Measurements from ENCODE around the gene COL4A1.

Gene COL4A1

DNA sequence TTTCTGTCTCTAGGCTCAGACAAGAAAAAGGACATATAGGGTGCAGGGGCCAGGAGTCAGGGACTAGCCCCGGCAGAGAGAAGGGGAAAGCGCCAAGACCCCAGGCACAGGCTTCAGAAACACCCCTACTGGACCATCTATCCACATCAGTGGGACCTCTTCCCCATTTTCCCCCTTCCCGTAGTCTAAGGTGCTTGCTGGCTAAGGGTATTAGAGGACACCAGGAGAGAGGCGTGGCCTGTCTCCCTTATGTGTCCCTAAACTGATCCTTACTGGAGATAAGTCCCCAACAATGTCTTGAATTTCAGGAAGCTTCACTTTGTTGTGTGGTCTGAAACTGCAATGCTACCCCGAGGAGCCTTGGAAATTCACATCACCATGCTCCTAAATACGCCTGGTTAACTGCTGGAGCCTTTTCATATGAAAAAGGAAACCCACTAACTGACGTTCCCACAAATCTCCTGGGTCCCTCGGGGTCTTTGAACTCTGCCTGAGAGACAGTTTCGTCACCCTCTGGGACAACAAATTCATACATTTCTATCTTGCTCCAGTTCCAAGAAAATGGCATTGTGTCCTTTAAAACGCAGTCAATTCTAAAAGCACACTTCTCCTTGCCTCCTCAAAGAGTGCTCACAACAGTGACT, 197.7 kb downstream of the COL4A1 start:
- H3K27ac ChIP-seq = peak overlapping the region; percentile 69 to 73
- H3K36me3 ChIP-seq = no peaks in the 10 kb centered on the region
- H3K27me3 ChIP-seq = no peaks in the 10 kb centered on the region
- no peaks in the 10 kb centered on the region for H3K9me3 ChIP-seq
- H3K4me3 ChIP-seq = no peak overlapping the region
- intact Hi-C loops (cut with DNase I; ENCODE audit: low total_unique reads) = loop anchor here (5.0 kb wide), 2 partner anchors 327 to 1147 kb away; no protein-coding TSS in a partner anchor
- peaks cover 0 to 44% (median 23%) of the 10 kb centered on the region in 4 donors for H3K4me1 ChIP-seq
- TF ChIP-seq, protein P1, sequence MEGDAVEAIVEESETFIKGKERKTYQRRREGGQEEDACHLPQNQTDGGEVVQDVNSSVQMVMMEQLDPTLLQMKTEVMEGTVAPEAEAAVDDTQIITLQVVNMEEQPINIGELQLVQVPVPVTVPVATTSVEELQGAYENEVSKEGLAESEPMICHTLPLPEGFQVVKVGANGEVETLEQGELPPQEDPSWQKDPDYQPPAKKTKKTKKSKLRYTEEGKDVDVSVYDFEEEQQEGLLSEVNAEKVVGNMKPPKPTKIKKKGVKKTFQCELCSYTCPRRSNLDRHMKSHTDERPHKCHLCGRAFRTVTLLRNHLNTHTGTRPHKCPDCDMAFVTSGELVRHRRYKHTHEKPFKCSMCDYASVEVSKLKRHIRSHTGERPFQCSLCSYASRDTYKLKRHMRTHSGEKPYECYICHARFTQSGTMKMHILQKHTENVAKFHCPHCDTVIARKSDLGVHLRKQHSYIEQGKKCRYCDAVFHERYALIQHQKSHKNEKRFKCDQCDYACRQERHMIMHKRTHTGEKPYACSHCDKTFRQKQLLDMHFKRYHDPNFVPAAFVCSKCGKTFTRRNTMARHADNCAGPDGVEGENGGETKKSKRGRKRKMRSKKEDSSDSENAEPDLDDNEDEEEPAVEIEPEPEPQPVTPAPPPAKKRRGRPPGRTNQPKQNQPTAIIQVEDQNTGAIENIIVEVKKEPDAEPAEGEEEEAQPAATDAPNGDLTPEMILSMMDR (IDR thresholded peaks at IDR 0.05) = no peak
- no peak for DNase-seq

DNA sequence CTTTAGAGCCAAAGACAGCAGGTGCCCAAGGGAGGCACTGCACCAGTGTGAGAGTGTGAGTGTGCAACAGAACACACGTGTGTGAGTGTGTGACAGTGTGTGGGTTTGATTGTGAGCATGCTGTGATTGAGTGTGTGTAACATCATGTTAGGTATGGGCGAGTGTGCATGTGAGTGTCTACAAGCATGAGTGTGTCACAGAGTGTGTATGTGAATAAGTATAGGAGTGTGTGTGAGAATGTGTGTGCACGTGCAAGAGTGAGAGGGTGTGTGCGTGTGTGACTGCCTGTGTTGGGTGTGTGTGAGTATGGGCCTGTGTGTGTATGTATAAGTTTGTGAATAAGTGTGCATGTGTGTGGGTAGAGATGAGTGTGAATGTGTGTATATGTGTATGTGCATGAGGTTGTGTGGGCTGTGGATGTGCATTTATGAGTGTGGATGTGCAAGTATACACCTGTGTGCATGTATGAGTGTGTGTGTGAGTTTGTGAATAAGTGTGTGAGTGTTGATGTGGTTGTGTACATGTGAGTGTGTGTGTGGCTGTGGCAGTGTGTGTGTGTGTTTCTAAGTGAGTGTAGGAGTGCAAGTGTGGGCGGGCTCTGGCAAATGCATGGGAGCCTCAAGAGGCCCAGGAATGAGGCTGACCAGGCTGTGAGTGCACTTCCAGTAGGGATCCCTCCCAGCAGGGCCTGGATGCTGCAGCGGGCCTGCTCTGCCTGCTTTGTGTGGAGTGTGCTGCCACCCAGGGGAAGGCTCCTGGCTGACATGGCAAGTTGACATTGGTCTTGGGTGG, 198.4 kb downstream of the COL4A1 start:
- TF ChIP-seq, protein P1 (IDR thresholded peaks at IDR 0.05) = peak; percentile 65 to 80

DNA sequence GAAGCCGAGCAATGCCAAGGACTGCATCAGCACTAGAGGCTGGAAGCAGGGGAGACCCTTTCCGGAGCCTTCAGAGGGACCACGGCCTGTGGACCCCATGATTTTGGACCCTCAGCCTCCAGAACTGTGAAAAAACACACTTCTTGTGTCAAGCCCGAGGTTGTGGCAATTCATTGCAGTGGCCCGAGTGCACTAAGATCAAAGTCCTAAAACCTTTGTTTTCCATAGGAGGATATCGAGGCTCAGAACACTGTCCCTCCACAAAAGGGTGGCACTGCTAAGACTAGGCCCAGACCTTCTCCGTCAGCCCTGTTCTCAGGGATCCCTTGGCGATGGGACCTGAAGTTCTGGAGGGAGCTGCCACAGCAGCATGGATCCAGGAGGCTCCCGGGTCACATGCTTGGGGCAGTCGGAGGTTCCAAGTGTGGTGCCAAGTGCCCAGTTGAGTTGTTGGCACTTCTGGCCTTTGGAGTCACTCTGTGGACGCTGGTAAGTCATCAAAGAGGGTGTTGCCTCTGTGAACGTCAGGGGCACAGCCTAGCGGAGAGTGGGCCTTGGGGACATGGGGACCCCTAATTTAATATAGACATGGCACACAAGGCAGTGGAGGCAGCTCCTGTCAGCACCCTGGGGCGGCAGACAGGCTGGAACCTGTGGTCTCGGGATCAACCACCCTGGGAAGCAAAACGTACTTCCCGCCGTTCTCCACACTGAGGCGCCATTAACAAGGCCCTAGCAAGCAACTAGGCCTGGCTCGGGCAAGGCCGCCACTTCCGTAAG, 199.2 kb downstream of the COL4A1 start:
- H3K27ac ChIP-seq = peak overlapping the region; percentile 72 to 73
- no peak for DNase-seq
- TF ChIP-seq, protein P1 (IDR thresholded peaks at IDR 0.05) = peak in 1 of 2 experiments; percentile 14
- H3K4me3 ChIP-seq = no peak overlapping the region
- no peaks in the 10 kb centered on the region for H3K27me3 ChIP-seq
- intact Hi-C loops (cut with DNase I; ENCODE audit: low total_unique reads) = loop anchor here (5.0 kb wide), 2 partner anchors 325 to 1145 kb away; no protein-coding TSS in a partner anchor
- H3K4me1 ChIP-seq = peaks cover 0 to 44% (median 23%) of the 10 kb centered on the region in 4 donors
- H3K9me3 ChIP-seq = no peaks in the 10 kb centered on the region
- no peaks in the 10 kb centered on the region for H3K36me3 ChIP-seq

More for the DNA sequence above, 198.4 kb downstream of the COL4A1 start:
- no peaks in the 10 kb centered on the region for H3K27me3 ChIP-seq
- H3K27ac ChIP-seq = peak overlapping the region; percentile 69 to 73
- peak; percentile 80 to 91 for DNase-seq
- H3K36me3 ChIP-seq = no peaks in the 10 kb centered on the region
- no peaks in the 10 kb centered on the region for H3K9me3 ChIP-seq
- intact Hi-C loops (cut with DNase I; ENCODE audit: low total_unique reads) = loop anchor here (5.0 kb wide), 2 partner anchors 326 to 1146 kb away; no protein-coding TSS in a partner anchor
- H3K4me3 ChIP-seq = no peak overlapping the region
- H3K4me1 ChIP-seq = peaks cover 0 to 44% (median 23%) of the 10 kb centered on the region in 4 donors

- Histone ChIP-seq H3K4me1 (peaks cover 0 to 44% (median 23%) of the 10 kb centered on the region in 4 donors), H3K27ac (peak overlapping the region; percentile 72 to 73), H3K27me3 (no peaks in the 10 kb centered on the region), H3K9me3 (peaks cover 0 to 7% (median 0%) of the 10 kb centered on the region in 3 donors), H3K4me3 (no peak overlapping the region), H3K36me3 (no peaks in the 10 kb centered on the region)
- intact Hi-C loops (cut with DNase I; ENCODE audit: low total_unique reads) = loop anchor here (5.0 kb wide), 2 partner anchors 324 to 1144 kb away; no protein-coding TSS in a partner anchor
- TF ChIP-seq, protein P1 (IDR thresholded peaks at IDR 0.05) = no peak
- DNase-seq = peak; percentile 60 to 91
Observed at GRCh38 chr13:110106726-110107125, 200.2 kb downstream of the COL4A1 start.

GRCh38 chr13:110105136-110105535, 201.8 kb downstream of the COL4A1 start:
- no peaks in the 10 kb centered on the region for H3K27me3 ChIP-seq
- H3K27ac ChIP-seq = no peak overlapping the region
- peaks cover 0 to 40% (median 22%) of the 10 kb centered on the region in 4 donors for H3K4me1 ChIP-seq
- no peak for DNase-seq
- intact Hi-C loops (cut with DNase I; ENCODE audit: low total_unique reads) = loop anchor here (5.0 kb wide), 2 partner anchors 323 to 1143 kb away; no protein-coding TSS in a partner anchor
- H3K4me3 ChIP-seq = no peak overlapping the region
- H3K36me3 ChIP-seq = no peaks in the 10 kb centered on the region
- TF ChIP-seq, protein P1 (IDR thresholded peaks at IDR 0.05) = no peak
- peaks cover 0 to 8% (median 0%) of the 10 kb centered on the region in 3 donors for H3K9me3 ChIP-seq

All from tibial artery (tissue), 4 donors.